Endodermal cell (in vitro differentiated cells): ENCODE results near the gene EEPD1. TPM values are rescaled to one million over a fixed set of nuclear protein-coding genes. Genes with fewer than 3 reads are reported as not detected.

Source experiments
- DNase-seq: peaks from one replicate; pipeline ENCODE4 v3.0.0-alpha.2; 2017
- H3K27ac ChIP-seq: 2 replicates; pipeline ENCODE4 v1.5.1; 2013; ENCODE audit warnings: mild to moderate bottlenecking, low read depth, low read length, moderate library complexity
- H3K27me3 ChIP-seq: 2 replicates; pipeline ENCODE4 v1.6.1; 2013; ENCODE audit warnings: mild to moderate bottlenecking, low read length, moderate library complexity; ENCODE audit not compliant: insufficient read depth, control insufficient read depth, poor library complexity, severe bottlenecking
- H3K36me3 ChIP-seq: 2 replicates; pipeline ENCODE4 v1.7.0; 2013; ENCODE audit warnings: mild to moderate bottlenecking, low read length, moderate library complexity; ENCODE audit not compliant: control insufficient read depth, insufficient read depth
- H3K4me1 ChIP-seq: one replicate; pipeline ENCODE4 v1.7.0; 2013; ENCODE audit warnings: low read length; ENCODE audit not compliant: control insufficient read depth, insufficient read depth
- H3K4me3 ChIP-seq: 2 replicates; pipeline ENCODE4 v1.5.1; 2013; ENCODE audit warnings: mild to moderate bottlenecking, low read length, moderate library complexity
- H3K9ac ChIP-seq: 2 replicates; pipeline ENCODE4 v1.6.1; 2013; ENCODE audit warnings: mild to moderate bottlenecking, low read length, moderate library complexity; ENCODE audit not compliant: poor library complexity, severe bottlenecking; ENCODE audit errors: extremely low read depth
- H3K9me3 ChIP-seq: 2 replicates; pipeline ENCODE4 v1.6.1; 2013; ENCODE audit warnings: mild to moderate bottlenecking, low read length, moderate library complexity; ENCODE audit not compliant: control insufficient read depth
- H3K27ac Mint-ChIP-seq: 2 replicates; pipeline ENCODE4 v1.8.0; 2020; ENCODE audit warnings: mixed read lengths
- H3K27me3 Mint-ChIP-seq: 2 replicates; pipeline ENCODE4 v1.8.0; 2021; ENCODE audit warnings: mild to moderate bottlenecking, mixed read lengths; ENCODE audit not compliant: insufficient read depth
- H3K36me3 Mint-ChIP-seq: 2 replicates; pipeline ENCODE4 v1.8.0; 2020; ENCODE audit warnings: low read depth, mixed read lengths
- H3K4me1 Mint-ChIP-seq: 2 replicates; pipeline ENCODE4 v1.8.0; 2020; ENCODE audit warnings: mixed read lengths
- H3K4me3 Mint-ChIP-seq: 2 replicates; pipeline ENCODE4 v1.8.0; 2020; ENCODE audit warnings: mild to moderate bottlenecking, moderate library complexity, mixed read lengths
- H3K9me3 Mint-ChIP-seq: 2 replicates; pipeline ENCODE4 v1.8.0; 2020; ENCODE audit warnings: mild to moderate bottlenecking, mixed read lengths
- WGBS, 2 experiments: methylation state at CpG; one replicate each; pipeline versions ENCODE4 v1.1.5 to v1.1.7; 2013; ENCODE audit warnings: missing lambda C conversion rate in 2 of 2, mixed read lengths in 1 of 2; ENCODE audit not compliant: insufficient coverage in 1 of 2, insufficient read length in 1 of 2; 5-methylcytosine and 5-hydroxymethylcytosine counted together
- total RNA-seq, 2 donors: library from RNA; stranded (reverse); fragmentation: NEBNext Ultra II Directional in 1 of 2; extraction: Animal tissue kit (Norgen Biotek cat#: 25700) in 1 of 2; gene quantifications; 2 replicates in 1 of 2; 3 replicates in 1 of 2; pipeline ENCODE4 v1.2.1, GENCODE V29; 2021
- TF ChIP-seq, protein P1 (sequence below): fragments of 200-600 bp; sonication (generic); conservative IDR thresholded peaks from 2 replicates; pipeline ENCODE4 v1.5.0; 2021; ENCODE audit warnings: antibody characterized with exemption, mild to moderate bottlenecking

Gene EEPD1
- total RNA-seq, 2 donors from 2014 or later, result 9.7 to 11.4 TPM

DNA sequence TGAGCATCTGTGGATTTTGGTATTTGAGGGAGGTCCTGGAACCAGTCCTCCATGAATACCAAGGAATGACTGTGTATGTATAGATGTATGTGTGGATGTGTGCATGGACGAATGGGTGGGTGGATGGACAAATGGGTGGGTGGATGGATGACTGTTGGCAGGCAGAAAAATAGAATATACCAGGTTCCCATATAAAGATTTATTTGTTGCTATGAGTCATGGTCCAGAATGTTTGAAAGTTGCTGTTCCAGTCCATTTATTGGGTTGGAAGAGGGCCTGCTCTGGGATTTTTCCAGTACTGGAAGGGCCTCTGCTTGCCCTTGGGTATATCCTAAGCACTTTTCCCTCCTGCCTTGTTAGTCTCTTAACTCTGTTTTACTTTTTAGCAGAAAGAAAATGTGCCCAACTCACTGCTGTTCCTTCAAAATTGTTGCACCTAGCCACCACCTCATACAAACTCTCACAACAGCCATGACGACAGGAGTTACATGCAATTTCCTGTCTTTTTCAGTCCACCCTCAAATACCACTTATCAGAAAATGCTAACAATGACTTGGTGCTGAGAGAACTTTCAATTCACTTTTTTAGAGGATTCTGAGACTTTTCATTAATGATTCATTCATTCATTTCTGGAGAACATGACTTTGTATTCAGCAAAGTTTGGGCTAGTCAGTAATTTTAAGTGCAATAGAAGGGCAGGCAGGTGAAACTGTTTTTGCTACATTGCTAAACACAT, 108.1 kb downstream of the EEPD1 start:
- Histone ChIP-seq H3K9me3 (peaks cover 11% of the 10 kb centered on the region), H3K27ac (no peak overlapping the region), H3K4me3 (no peak overlapping the region), H3K9ac (no peak overlapping the region), H3K36me3 (no peaks in the 10 kb centered on the region), H3K27me3 (no peaks in the 10 kb centered on the region), H3K4me1 (peaks cover 10% of the 10 kb centered on the region)
- H3K27ac Mint-ChIP-seq, result no peak overlapping the region
- DNase-seq, result no peak
- peaks cover 19% of the 10 kb centered on the region for H3K9me3 Mint-ChIP-seq
- no peak overlapping the region for H3K4me3 Mint-ChIP-seq
- 93 to 100% methylated on average over 1 to 2 of the region's 2 CpGs for WGBS, 2 experiments
- H3K4me1 Mint-ChIP-seq, result peaks cover 35% of the 10 kb centered on the region
- H3K36me3 Mint-ChIP-seq, result peaks cover 10% of the 10 kb centered on the region
- H3K27me3 Mint-ChIP-seq, result no peaks in the 10 kb centered on the region
- TF ChIP-seq, protein P1, sequence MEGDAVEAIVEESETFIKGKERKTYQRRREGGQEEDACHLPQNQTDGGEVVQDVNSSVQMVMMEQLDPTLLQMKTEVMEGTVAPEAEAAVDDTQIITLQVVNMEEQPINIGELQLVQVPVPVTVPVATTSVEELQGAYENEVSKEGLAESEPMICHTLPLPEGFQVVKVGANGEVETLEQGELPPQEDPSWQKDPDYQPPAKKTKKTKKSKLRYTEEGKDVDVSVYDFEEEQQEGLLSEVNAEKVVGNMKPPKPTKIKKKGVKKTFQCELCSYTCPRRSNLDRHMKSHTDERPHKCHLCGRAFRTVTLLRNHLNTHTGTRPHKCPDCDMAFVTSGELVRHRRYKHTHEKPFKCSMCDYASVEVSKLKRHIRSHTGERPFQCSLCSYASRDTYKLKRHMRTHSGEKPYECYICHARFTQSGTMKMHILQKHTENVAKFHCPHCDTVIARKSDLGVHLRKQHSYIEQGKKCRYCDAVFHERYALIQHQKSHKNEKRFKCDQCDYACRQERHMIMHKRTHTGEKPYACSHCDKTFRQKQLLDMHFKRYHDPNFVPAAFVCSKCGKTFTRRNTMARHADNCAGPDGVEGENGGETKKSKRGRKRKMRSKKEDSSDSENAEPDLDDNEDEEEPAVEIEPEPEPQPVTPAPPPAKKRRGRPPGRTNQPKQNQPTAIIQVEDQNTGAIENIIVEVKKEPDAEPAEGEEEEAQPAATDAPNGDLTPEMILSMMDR, result no peak

GRCh38 chr7:36262309-36263094, 109.4 kb downstream of the EEPD1 start:
- no peak overlapping the region for H3K4me3 ChIP-seq
- peaks cover 10% of the 10 kb centered on the region for H3K4me1 ChIP-seq
- Mint-ChIP-seq H3K4me1 (peaks cover 35% of the 10 kb centered on the region), H3K9me3 (peaks cover 7% of the 10 kb centered on the region), H3K36me3 (peaks cover 11% of the 10 kb centered on the region), H3K4me3 (no peak overlapping the region), H3K27me3 (no peaks in the 10 kb centered on the region), H3K27ac (no peak overlapping the region)
- H3K9ac ChIP-seq, result no peak overlapping the region
- H3K36me3 ChIP-seq, result no peaks in the 10 kb centered on the region
- H3K9me3 ChIP-seq, result no peaks in the 10 kb centered on the region
- TF ChIP-seq, protein P1, result no peak
- 93 to 100% methylated on average over 2 to 5 of the region's 5 CpGs for WGBS, 2 experiments
- H3K27ac ChIP-seq, result no peak overlapping the region
- DNase-seq, result no peak
- no peaks in the 10 kb centered on the region for H3K27me3 ChIP-seq

GRCh38 chr7:36263095-36263484, 110.0 kb downstream of the EEPD1 start:
- 95 to 98% methylated on average over 5 of the region's 5 CpGs for WGBS, 2 experiments
- Mint-ChIP-seq H3K36me3 (peaks cover 12% of the 10 kb centered on the region), H3K27ac (no peak overlapping the region), H3K27me3 (no peaks in the 10 kb centered on the region), H3K4me3 (no peak overlapping the region), H3K4me1 (peaks cover 36% of the 10 kb centered on the region), H3K9me3 (peaks cover 2% of the 10 kb centered on the region)
- H3K9me3 ChIP-seq, result no peaks in the 10 kb centered on the region
- H3K9ac ChIP-seq, result no peak overlapping the region
- no peak overlapping the region for H3K4me3 ChIP-seq
- TF ChIP-seq, protein P1, result no peak
- no peak overlapping the region for H3K27ac ChIP-seq
- peaks cover 10% of the 10 kb centered on the region for H3K4me1 ChIP-seq
- no peak for DNase-seq
- H3K27me3 ChIP-seq, result no peaks in the 10 kb centered on the region
- no peaks in the 10 kb centered on the region for H3K36me3 ChIP-seq
